NCI-H2171 (cell line): ENCODE data around the gene GOLIM4.
"Not testable (repeated sequence)": the region's sequence is repeated elsewhere in the genome, so short reads cannot be mapped to it uniquely, and the experiment has no call there.

Experiments used
- DNase-seq: peaks from one replicate; lab custom pipeline; 2025; lab: John Stamatoyannopoulos, UW

Gene GOLIM4

DNA sequence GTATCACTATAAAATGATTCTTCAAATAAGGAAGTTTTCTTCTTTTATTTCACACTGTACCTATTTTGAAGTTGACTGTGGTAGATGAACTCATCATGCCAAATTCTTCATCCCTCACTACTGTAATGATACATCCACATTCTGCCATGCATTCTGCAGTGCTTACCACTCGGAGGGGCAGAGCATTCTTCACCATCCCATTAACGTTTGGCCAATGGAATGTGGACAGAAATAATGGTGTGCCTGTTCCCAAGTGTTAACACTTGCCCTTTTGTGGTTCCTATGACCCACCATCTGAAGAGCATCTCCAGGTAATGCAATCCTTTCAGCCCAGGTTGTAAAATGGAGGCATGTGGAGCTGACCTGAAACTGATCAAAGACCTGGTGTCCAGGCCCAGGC lies 18.6 kb downstream of the GOLIM4 start:
- DNase-seq, result no peak

- no peak for DNase-seq
These were observed 21.7 kb downstream of the GOLIM4 start for GRCh38 chr3:168073842-168074605.

DNA sequence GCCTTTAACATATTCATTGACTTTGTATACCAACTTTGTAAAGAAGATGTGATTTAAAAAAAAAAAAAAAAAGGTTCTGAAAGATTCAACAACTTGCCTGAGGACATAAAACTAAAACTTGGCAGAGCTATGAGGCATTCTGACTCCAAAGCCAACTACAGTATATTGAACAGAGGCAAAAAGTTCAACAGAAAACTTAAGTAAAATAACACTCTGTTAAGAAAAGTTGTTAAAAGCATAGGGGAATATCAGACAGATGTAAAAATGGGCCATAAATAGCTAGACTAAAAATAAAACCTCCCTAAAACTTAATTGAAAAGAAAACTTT lies 23.4 kb downstream of the GOLIM4 start:
- DNase-seq, result no peak

DNA sequence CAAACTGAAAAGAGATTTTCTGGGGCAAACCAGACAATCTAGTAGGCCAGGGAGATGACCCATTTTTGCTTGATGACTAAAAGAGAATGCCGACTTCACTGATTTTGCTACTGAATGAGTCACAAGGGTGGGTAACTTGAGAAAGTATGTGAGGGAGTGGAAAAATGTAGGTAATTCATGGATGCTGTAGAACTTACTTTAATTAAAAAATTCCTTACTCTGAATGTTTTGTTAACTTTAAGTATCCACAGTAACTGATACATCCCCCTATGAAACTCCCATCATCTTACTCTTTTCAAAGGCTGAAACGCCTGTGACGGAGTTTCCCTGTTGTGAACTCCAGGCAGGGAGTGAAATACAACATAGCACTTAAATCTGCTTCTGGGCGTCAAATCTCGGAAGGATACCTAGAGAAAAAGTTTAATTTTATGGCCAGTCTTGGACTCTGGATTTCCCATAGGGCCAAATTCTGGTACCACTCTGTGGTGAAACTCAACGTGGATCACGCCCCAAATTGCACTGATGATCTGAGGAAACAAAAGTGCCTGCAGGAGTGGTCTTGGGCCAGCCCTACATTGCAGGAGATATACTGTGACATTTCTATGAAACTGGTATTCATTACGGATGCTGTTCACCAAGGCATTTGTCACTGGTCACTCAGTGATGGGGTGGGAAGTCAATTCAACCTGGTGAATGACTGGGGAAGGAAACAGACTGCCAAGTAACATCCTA lies 24.0 kb downstream of the GOLIM4 start:
- no peak for DNase-seq

- no peak for DNase-seq
These were observed 24.8 kb downstream of the GOLIM4 start for GRCh38 chr3:168070919-168071318.

GRCh38 chr3:168068346-168068745 lies 27.4 kb downstream of the GOLIM4 start:
- DNase-seq, result no peak

DNA sequence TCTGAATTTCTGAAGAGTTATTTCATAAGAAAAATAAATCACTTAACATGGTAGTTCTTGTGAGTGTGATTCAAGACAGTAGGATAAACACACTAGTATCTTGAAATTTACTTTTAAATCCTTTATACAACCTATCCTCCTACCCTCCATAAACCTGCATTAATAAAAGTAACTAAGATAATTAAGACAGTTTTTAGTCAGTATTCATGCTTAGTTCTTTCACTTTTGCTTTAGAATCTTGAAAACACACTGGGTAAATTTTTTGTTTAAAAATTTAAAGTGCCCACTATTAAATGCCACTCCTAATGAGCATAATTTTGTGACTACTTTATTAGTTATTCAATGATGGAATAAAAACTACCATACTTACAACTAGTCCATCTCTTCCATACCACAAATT lies 28.8 kb downstream of the GOLIM4 start:
- no peak for DNase-seq

DNA sequence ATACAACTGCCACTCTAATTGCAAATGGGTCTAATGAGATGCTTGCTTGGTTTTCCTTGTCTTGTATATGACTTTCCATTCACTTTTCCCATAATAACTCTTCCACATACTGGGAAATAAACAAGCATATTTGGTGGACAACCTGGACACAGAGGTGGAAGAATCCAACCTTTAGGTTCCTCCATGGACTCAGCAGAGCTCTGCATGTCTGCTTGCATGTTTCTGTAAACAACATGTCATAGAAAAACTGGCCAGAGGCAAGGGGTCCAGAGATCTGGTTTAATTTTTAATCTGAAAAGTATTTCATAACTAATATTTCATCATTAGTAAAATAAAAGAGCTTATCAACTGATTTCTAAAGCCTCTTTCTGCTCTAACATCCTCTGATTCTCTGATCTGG lies 30.2 kb downstream of the GOLIM4 start:
- DNase-seq, result no peak

DNA sequence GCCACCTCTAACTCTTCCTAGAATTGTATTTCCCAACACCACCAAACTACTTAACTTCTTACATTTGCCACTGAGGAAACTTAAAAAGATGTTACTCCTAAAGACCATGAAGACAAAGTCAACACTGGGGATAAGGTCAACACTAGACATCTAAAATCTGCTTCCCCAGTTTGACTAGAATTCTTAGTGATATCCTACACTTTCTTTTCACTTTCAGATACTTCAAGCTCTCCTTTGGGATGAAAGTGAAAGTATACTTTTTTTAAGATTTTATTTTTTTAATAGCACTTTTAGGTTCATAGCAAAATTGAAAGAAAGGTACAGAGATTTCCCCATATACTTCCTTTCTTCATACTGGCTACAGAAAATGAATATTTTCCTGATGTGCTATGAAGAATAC lies 32.6 kb downstream of the GOLIM4 start:
- DNase-seq, result no peak

DNA sequence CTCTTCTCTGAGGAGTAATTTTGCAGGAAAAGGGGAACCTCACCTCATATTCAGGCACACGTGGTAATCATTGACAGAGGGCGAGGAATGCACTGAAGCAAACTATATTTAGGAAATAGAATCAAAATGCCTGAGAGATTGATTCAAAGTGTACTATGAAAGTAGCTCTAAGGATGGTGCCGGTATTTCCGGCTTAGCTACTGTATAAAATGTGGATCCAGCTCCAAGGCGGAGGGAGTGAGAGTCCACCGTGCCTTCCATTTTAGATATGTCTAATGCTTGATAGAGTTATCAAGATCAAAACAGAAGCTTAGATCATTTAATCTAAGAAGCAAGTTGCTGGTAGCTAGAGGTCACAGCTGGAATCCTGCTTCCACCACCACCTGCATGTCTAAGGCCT lies 33.0 kb downstream of the GOLIM4 start:
- DNase-seq, result no peak

DNA sequence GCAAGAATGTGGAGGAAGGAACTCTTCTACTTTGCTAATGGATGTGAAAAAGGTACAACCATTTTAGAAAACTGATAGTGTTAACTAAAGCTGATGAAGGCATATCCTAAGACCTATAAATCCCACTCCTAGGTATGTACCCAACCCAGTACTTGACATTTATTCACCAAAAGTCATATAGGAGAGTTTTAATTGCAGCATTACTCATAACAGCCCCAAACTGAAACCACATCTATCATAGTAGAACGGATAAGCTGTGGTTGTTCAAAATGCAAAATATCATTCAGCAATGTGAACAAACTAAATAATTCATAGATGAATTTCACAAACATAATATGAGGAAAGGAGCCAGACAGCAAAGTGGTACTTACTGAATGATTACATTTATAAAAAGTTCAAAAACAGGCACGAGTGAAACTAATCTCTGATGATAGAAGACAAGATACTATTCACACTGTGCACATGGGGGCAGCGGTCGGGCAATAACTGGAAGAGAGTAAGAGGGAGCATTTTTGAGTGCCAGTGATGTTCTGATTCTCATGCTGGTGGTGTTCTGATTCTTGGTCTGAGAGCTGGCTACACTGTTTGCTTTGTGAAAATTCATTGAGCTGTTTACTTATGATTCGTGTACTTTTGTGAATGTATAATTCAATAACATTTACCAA lies 34.3 kb downstream of the GOLIM4 start:
- DNase-seq, result no peak

DNA sequence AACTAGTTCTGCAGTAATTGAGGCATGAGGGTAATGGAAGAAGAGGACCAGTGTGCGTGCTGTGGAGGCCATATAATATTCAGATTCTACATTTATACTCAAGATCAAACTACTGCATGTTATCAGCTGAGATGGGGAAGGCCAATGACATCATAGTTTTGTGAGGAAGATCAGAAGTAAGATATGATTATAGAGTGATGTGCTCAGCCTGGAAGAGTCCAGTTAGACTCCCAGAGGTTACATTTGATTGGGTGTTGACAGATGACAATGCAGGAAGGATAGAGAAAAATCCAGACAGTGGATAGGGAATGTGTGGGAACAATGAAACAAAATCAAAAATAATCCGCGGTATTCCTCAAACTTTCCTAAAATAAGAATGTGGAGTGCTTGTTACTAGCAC lies 35.4 kb downstream of the GOLIM4 start:
- no peak for DNase-seq

- no peak for DNase-seq
These were observed 37.2 kb downstream of the GOLIM4 start for GRCh38 chr3:168058481-168058880.

DNA sequence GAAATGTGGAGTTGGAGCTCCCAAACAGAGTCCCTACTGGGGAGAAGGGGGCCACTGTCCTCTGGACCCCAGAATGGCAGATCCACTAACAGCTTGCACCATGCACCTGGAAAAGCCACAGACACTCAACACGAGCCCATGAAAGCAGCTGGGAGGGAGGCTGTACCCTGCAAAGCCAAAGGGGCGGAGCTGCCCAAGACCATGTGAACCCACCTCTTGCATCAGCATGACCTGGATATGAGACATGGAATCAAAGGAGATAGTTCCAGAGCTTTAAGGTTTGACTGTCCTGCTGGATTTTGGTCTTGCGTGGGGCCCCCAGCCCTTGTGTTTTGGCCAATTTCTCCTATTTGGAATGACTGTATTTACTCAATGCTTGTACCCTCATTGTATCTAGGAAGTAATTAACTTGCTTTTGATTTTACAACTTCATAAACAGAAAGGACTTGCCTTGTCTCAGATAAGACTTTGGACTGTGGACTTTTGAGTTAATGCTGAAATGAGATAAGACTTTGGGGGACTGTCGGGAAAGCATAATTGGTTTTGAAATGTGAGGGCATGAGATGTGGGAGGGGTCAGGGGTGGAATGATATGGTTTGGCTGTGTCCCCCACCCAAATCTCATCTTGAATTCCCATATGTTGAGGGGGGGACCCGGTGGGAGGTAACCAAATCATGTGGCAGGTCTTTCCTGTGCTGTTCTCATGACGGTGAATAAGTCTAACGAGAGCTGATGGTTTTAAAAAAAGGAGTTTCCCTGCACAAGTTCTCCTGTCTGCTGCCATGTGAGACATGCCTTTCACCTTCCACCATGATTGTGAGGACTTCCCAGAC lies 39.1 kb downstream of the GOLIM4 start:
- not testable (repeated sequence) for DNase-seq

GRCh38 chr3:168054447-168054846 lies 41.3 kb downstream of the GOLIM4 start:
- DNase-seq, result no peak

DNA sequence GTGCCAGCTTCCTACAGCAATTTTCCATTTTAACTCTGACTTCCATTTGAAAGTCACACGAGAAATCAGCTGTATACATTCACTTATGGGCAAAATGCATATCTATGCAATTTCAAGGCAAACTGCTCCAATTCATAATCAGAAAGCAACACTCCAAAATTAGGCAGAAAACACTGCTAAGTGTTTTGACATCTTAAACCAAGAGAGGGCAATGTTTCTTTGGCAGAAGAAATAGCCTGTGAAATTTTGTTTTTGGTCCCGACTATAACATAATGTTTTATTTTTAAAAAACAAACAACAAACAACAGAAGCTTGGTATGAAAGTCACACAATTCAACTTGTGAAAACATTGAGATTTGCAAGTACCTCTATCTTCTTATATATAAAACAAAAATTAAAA lies 42.6 kb downstream of the GOLIM4 start:
- no peak for DNase-seq

DNA sequence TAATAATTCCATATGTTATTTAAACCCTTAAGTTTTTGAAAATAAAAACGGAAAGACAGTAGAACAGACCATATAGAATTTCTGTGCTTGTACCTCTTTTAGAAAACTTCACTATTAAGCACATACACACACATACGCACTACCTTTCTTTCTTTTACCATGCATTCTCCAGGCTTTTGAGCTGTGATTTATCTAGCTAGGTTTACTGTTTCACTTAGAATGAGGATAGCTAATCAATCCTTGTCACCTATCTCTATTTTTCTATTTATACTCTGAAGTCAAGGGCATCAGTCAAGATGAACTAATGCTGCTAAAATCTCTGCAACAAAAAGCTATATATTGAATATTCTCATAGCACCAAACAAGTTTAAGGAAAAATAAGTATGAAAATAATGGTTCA lies 43.2 kb downstream of the GOLIM4 start:
- no peak for DNase-seq

DNA sequence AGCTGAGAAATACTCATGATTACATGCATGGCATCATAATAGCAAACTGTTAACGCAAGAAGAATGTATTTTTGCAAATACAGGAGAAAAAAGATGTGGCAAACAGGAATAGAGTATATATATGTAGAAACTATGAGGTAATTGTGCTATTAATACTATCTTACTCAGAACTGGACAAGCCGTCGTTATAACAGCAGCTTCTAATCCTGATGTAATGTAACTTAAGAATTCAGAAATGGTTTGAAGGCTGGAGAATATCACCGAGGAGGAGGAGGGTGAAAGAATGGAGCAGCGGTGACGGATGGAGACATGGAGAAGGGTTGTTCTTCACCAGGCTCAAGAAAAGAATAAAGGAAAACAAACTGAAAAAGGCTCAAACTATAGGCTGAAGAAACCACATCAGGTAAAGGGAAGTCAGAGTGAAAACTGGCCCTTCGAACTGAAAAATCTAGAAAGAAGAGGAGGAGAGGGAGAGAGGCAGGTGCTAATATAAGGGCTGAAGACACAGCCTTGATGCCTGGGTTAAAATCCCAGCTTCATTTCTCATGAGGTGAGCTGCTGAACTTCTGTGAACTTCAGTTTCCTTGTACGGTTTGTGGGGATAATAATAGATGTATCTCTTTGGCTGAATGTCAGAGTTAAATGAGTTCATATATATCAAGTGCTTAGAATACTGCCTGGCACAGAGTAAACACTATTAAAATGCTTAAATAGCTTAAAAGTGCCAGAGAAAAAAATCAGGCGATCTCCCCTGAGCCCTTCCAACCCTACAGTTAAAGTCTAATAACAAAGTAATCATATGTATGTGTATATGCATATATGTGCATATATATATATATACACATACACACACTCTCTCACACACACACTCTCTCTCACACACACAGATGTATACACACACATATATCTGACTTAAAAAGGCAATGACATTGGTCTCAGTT lies 43.9 kb downstream of the GOLIM4 start:
- no peak for DNase-seq

GRCh38 chr3:168051070-168051469 lies 44.7 kb downstream of the GOLIM4 start:
- peak; percentile 88 for DNase-seq

DNA sequence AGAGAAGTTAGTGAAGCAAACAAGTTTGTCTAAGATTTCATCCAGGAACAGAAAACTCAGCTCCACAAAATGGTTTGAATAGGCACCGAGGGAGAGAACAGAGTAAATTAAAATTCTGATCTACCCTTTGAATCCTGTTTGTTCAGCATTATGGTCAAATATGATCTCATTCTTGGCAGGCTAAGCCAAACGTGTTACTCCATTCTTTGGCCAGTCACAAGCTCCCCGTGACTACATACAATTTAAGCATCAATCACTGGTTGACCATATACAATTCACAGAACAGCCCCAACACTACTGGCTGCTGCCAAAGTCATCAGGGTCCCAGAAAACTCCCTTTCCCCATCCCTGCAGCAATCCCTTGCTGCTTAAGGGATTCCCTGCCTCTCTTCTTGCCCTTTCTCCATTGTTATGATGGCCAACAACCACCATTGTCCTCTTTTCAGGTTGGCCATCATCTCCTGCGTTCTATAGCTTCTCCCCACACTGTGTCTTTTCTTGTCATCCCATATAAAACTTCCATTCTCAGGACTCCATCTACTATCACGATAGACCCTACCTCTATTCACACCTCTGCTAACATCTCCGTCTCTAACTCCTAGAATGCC lies 46.3 kb downstream of the GOLIM4 start:
- no peak for DNase-seq
